ENCODE data around the gene COMMD3. TPM values are rescaled to one million over a fixed set of nuclear protein-coding genes. Genes with fewer than 3 reads are reported as not detected.

The COMMD3 gene
- total RNA-seq, 4 donors from 2014 or later, result 17.5 to 68.6 (median 24.6) TPM

DNA sequence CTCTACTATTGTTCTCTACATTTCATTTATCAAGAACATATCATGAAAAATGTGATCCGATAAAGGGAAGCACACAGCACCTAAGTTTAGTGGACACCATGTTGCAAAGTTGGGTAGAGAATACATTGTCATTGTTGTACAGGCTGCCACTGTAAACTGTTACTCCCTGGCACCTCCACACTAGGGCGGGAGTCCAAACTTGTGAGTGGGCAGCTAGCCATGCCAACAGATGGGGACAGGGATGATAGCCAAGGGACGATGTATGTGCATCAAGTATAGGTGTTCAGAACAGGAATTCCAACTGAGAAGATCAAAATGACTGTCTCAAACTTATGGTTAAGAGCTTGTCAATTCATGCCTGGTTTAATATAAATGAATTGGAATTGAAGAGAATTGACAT is 31.1 kb upstream of the COMMD3 start:
- TF ChIP-seq EP300 (IDR thresholded peaks at IDR 0.05) (no peak), CTCF (IDR thresholded peaks at IDR 0.05) (no peak), POLR2AphosphoS5 (IDR thresholded peaks at IDR 0.05) (no peak), POLR2A (IDR thresholded peaks at IDR 0.05) (no peak)
- Histone ChIP-seq H3K36me3 (no peaks in the 10 kb centered on the region), H3K4me1 (no peaks in the 10 kb centered on the region), H3K4me3 (no peak overlapping the region), H3K27me3 (peaks cover 3% of the 10 kb centered on the region), H3K9me3 (no peaks in the 10 kb centered on the region), H3K27ac (no peak overlapping the region)
- ATAC-seq, result no peak
- 60% methylated on average over 2 of the region's 3 CpGs; no CpG with 5 or more reads in 1 of the 2 donors for WGBS, 2 donors (ENCODE audit: low coverage in 1 of 2)

DNA sequence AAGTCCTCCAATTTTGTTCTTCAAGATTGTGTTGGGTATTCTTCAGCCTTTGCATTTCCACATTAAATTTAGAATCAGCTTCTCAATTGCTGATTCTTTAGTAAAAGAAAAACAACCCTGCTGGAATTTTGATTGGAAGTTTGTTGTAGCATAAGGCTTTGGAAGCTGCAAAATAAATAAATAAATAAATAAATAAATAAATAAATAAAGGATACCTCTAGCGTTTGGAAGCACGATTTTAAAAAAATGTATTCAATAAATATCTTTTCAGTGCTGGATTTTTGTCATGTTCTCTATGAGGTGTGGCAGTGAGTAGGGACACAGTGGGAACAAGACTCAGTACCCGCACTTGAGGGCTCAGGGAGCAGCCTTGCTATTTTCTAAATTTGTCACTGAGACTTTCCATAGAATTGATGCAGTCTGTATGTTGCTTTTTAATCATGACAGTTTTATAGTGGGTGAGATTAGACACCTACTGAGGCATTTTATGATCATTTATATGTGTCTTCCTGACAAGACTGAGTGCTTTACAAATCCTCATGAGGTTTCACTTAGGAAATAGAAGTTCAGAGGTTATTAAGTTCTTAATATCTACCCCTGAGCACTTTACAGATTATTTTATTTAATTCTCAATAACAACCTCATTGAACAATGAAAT is 22.3 kb upstream of the COMMD3 start:
- no peak overlapping the region for H3K27ac ChIP-seq
- no peaks in the 10 kb centered on the region for H3K36me3 ChIP-seq
- no peaks in the 10 kb centered on the region for H3K4me1 ChIP-seq
- TF ChIP-seq CTCF (IDR thresholded peaks at IDR 0.05), result no peak
- TF ChIP-seq POLR2AphosphoS5 (IDR thresholded peaks at IDR 0.05), result no peak
- no peak for TF ChIP-seq POLR2A (IDR thresholded peaks at IDR 0.05)
- no peak for TF ChIP-seq EP300 (IDR thresholded peaks at IDR 0.05)
- H3K9me3 ChIP-seq, result no peaks in the 10 kb centered on the region
- H3K4me3 ChIP-seq, result no peak overlapping the region
- H3K27me3 ChIP-seq, result peaks cover 4% of the 10 kb centered on the region
- WGBS, 2 donors (ENCODE audit: low coverage in 1 of 2), result 71 to 90% methylated on average over 3 of the region's 3 CpGs
- no peak for ATAC-seq

DNA sequence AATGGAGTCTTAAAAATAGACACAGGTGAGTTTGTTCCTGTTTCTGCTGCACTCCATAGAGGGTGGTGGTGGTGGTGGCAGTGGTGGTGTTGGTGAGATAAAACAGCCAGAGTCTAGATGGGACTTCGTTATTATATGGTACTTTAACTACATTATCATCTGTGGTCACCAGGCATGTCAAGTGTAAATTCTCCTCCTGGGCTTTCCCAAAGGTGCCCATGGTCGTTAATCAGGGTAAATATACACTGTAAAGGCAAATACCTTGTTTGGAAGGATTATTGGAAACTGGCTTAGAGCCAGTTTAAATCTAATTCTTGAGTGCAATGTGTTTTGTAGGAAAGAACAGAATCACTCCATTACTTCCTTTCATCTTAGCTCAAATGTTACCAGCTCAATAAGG is 21.5 kb upstream of the COMMD3 start:
- no peak overlapping the region for H3K4me3 ChIP-seq
- no peak for ATAC-seq
- H3K36me3 ChIP-seq, result no peaks in the 10 kb centered on the region
- TF ChIP-seq POLR2A (IDR thresholded peaks at IDR 0.05), result no peak
- TF ChIP-seq EP300 (IDR thresholded peaks at IDR 0.05), result no peak
- no peak for TF ChIP-seq POLR2AphosphoS5 (IDR thresholded peaks at IDR 0.05)
- TF ChIP-seq CTCF (IDR thresholded peaks at IDR 0.05), result no peak
- H3K4me1 ChIP-seq, result no peaks in the 10 kb centered on the region
- WGBS, 2 donors (ENCODE audit: low coverage in 1 of 2), result 40 to 42% methylated on average over 2 of the region's 2 CpGs
- H3K27me3 ChIP-seq, result peaks cover 4% of the 10 kb centered on the region
- no peaks in the 10 kb centered on the region for H3K9me3 ChIP-seq
- no peak overlapping the region for H3K27ac ChIP-seq

- Histone ChIP-seq H3K27me3 (peaks cover 4% of the 10 kb centered on the region), H3K9me3 (no peaks in the 10 kb centered on the region), H3K36me3 (no peaks in the 10 kb centered on the region), H3K4me1 (no peaks in the 10 kb centered on the region), H3K27ac (no peak overlapping the region), H3K4me3 (no peak overlapping the region)
- 100% methylated on average over 3 of the region's 4 CpGs; no CpG with 5 or more reads in 1 of the 2 donors for WGBS, 2 donors (ENCODE audit: low coverage in 1 of 2)
- TF ChIP-seq EP300 (IDR thresholded peaks at IDR 0.05), result no peak
- no peak for TF ChIP-seq CTCF (IDR thresholded peaks at IDR 0.05)
- no peak for TF ChIP-seq POLR2A (IDR thresholded peaks at IDR 0.05)
- no peak for TF ChIP-seq POLR2AphosphoS5 (IDR thresholded peaks at IDR 0.05)
- no peak for ATAC-seq
These were observed 15.0 kb upstream of the COMMD3 start for GRCh38 chr10:22301193-22301592.

GRCh38 chr10:22303461-22303860 is 12.7 kb upstream of the COMMD3 start:
- Histone ChIP-seq H3K27me3 (no peaks in the 10 kb centered on the region), H3K27ac (no peak overlapping the region), H3K36me3 (no peaks in the 10 kb centered on the region), H3K9me3 (no peaks in the 10 kb centered on the region), H3K4me1 (no peaks in the 10 kb centered on the region), H3K4me3 (no peak overlapping the region)
- no peak for TF ChIP-seq POLR2AphosphoS5 (IDR thresholded peaks at IDR 0.05)
- no peak for TF ChIP-seq POLR2A (IDR thresholded peaks at IDR 0.05)
- TF ChIP-seq CTCF (IDR thresholded peaks at IDR 0.05), result no peak
- no peak for TF ChIP-seq EP300 (IDR thresholded peaks at IDR 0.05)
- no peak for ATAC-seq
- 71 to 100% methylated on average over 1 to 2 of the region's 3 CpGs for WGBS, 2 donors (ENCODE audit: low coverage in 1 of 2)

All from gastroesophageal sphincter (tissue), 4 donors.